ENCODE measurements around the gene TRIM71.
"Not testable (repeated sequence)": the region's sequence is repeated elsewhere in the genome, so short reads cannot be mapped to it uniquely, and the experiment has no call there.

TRIM71 gene

GRCh38 chr3:32939531-32940284, 121.9 kb downstream of the TRIM71 start:
- not testable (repeated sequence) for DNase-seq (ENCODE audit: low spot score)

GRCh38 chr3:32940726-32941125, 122.9 kb downstream of the TRIM71 start:
- DNase-seq (ENCODE audit: low spot score) = no peak

- DNase-seq (ENCODE audit: low spot score) = no peak
Measured at GRCh38 chr3:32945136-32945535, 127.3 kb downstream of the TRIM71 start.

GRCh38 chr3:32945598-32945997, 127.8 kb downstream of the TRIM71 start:
- not testable (repeated sequence) for DNase-seq (ENCODE audit: low spot score)

GRCh38 chr3:32946973-32947788, 129.4 kb downstream of the TRIM71 start:
- no peak for DNase-seq (ENCODE audit: low spot score)
